ENCODE measurements around the gene IFFO2. TPM values are rescaled to one million over a fixed set of nuclear protein-coding genes. Genes with fewer than 3 reads are reported as not detected.

The IFFO2 gene
- total RNA-seq, 1 donor from 2014 or later = 39.6 TPM

GRCh38 chr1:18926315-18927081 lies 30.0 kb downstream of the IFFO2 start:
- Histone ChIP-seq H3K4me2 (ENCODE audit: low read length) (peak overlapping the region; percentile 79), H4K20me1 (ENCODE audit: insufficient read depth, low read length) (peaks cover 69% of the 10 kb centered on the region), H3K79me2 (ENCODE audit: insufficient read depth, low read length) (peaks cover 98% of the 10 kb centered on the region), H3K4me1 (ENCODE audit: insufficient read depth, low read length) (peaks cover 74% of the 10 kb centered on the region), H3K27me3 (ENCODE audit: insufficient read depth, low read length) (no peaks in the 10 kb centered on the region), H3K4me3 (ENCODE audit: insufficient read depth, low read depth, low read length) (no peak overlapping the region), H3K9ac (ENCODE audit: low read length) (peak overlapping the region; percentile 77), H2AFZ (ENCODE audit: low read depth, low read length) (peak overlapping the region; percentile 0), H3K36me3 (ENCODE audit: insufficient read depth, low read length) (no peaks in the 10 kb centered on the region), H3K27ac (ENCODE audit: low read depth, low read length) (peak overlapping the region; percentile 95), H3K9me3 (ENCODE audit: insufficient read depth, low read depth, low read length) (no peaks in the 10 kb centered on the region)
- no peak for TF ChIP-seq CTCF (IDR thresholded peaks at IDR 0.05; ENCODE audit: insufficient read depth, low read depth, low read length)
- TF ChIP-seq EZH2 (IDR thresholded peaks at IDR 0.05; ENCODE audit: insufficient read depth, low read length) = no peak
- peaks cover 7% of the 10 kb centered on the region for H3K9me3 Mint-ChIP-seq (ENCODE audit: unreplicated experiment)
- peaks cover 2% of the 10 kb centered on the region for H3K36me3 Mint-ChIP-seq (ENCODE audit: low read depth, unreplicated experiment)
- no peaks in the 10 kb centered on the region for H3K27me3 Mint-ChIP-seq (ENCODE audit: low read depth, unreplicated experiment)
- H3K27ac Mint-ChIP-seq (ENCODE audit: unreplicated experiment) = peak overlapping the region; percentile 84
- FAIRE-seq (peak; percentile 54), DNase-seq (ENCODE audit: low read depth) (peak; percentile 93)
- peaks cover 48% of the 10 kb centered on the region for H3K4me1 Mint-ChIP-seq (ENCODE audit: low read depth, unreplicated experiment)
- no peak overlapping the region for H3K4me3 Mint-ChIP-seq (ENCODE audit: unreplicated experiment)

DNA sequence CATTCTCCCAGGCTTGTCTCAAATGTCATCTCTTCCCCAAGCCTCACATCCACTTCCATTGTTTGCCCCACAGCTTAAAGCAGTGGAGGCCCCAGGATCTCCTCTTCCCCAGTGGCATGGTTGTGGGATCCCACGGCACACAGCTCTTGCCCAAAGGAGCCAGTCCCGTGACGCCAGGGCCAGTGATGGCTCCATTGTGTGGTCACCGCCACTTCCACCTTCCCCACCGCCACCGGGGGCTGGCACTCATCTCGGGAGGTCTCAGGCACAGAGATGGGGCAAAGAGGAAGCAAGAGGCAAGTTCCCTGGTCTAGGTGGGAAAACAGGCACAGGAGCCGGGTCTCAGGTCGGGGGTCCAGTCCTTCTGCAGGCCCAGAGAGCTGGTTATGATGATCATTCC lies 31.2 kb downstream of the IFFO2 start:
- peaks cover 49% of the 10 kb centered on the region for H3K4me1 Mint-ChIP-seq (ENCODE audit: low read depth, unreplicated experiment)
- Histone ChIP-seq H3K9ac (ENCODE audit: low read length) (no peak overlapping the region), H3K4me2 (ENCODE audit: low read length) (no peak overlapping the region), H3K79me2 (ENCODE audit: insufficient read depth, low read length) (peaks cover 98% of the 10 kb centered on the region), H3K9me3 (ENCODE audit: insufficient read depth, low read depth, low read length) (no peaks in the 10 kb centered on the region), H3K36me3 (ENCODE audit: insufficient read depth, low read length) (peaks cover 1% of the 10 kb centered on the region), H3K4me1 (ENCODE audit: insufficient read depth, low read length) (peaks cover 74% of the 10 kb centered on the region), H4K20me1 (ENCODE audit: insufficient read depth, low read length) (peaks cover 69% of the 10 kb centered on the region), H3K27me3 (ENCODE audit: insufficient read depth, low read length) (no peaks in the 10 kb centered on the region), H2AFZ (ENCODE audit: low read depth, low read length) (no peak overlapping the region), H3K27ac (ENCODE audit: low read depth, low read length) (no peak overlapping the region), H3K4me3 (ENCODE audit: insufficient read depth, low read depth, low read length) (no peak overlapping the region)
- TF ChIP-seq EZH2 (IDR thresholded peaks at IDR 0.05; ENCODE audit: insufficient read depth, low read length) (no peak), CTCF (IDR thresholded peaks at IDR 0.05; ENCODE audit: insufficient read depth, low read depth, low read length) (no peak)
- no peak for FAIRE-seq
- DNase-seq (ENCODE audit: low read depth) = no peak
- H3K27ac Mint-ChIP-seq (ENCODE audit: unreplicated experiment) = no peak overlapping the region
- H3K4me3 Mint-ChIP-seq (ENCODE audit: unreplicated experiment) = no peak overlapping the region
- no peaks in the 10 kb centered on the region for H3K27me3 Mint-ChIP-seq (ENCODE audit: low read depth, unreplicated experiment)
- H3K36me3 Mint-ChIP-seq (ENCODE audit: low read depth, unreplicated experiment) = peaks cover 2% of the 10 kb centered on the region
- H3K9me3 Mint-ChIP-seq (ENCODE audit: unreplicated experiment) = peaks cover 7% of the 10 kb centered on the region

DNA sequence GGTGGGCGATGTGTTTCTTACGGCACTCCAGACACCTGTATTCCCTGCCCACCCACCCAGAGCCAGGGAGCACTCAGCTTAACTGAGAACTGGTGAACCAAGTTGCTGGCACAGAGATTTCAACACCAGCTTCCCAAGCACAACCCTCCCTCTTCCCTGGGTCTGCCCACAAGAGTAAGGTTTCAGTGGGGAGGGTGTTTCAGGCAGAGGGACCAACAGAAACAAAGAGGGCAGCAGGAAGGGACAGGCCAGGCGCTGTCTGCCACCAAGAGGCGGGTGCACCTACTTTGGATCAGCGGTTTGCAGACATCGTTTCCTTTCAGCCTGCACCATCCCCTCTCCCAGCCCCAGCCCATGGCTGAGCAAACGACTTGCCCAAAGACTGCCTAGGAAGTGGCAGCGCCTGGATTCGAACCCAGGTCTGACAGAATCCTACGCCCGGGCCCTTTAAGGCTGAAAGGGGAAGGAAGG lies 32.2 kb downstream of the IFFO2 start:
- Histone ChIP-seq H2AFZ (ENCODE audit: low read depth, low read length) (no peak overlapping the region), H3K4me1 (ENCODE audit: insufficient read depth, low read length) (peaks cover 65% of the 10 kb centered on the region), H3K27me3 (ENCODE audit: insufficient read depth, low read length) (no peaks in the 10 kb centered on the region), H3K36me3 (ENCODE audit: insufficient read depth, low read length) (peaks cover 6% of the 10 kb centered on the region), H3K4me3 (ENCODE audit: insufficient read depth, low read depth, low read length) (no peak overlapping the region), H3K4me2 (ENCODE audit: low read length) (peak overlapping the region; percentile 78), H3K9me3 (ENCODE audit: insufficient read depth, low read depth, low read length) (no peaks in the 10 kb centered on the region), H3K9ac (ENCODE audit: low read length) (no peak overlapping the region), H3K79me2 (ENCODE audit: insufficient read depth, low read length) (peaks cover 98% of the 10 kb centered on the region), H4K20me1 (ENCODE audit: insufficient read depth, low read length) (peaks cover 67% of the 10 kb centered on the region), H3K27ac (ENCODE audit: low read depth, low read length) (peak overlapping the region; percentile 14)
- H3K4me1 Mint-ChIP-seq (ENCODE audit: low read depth, unreplicated experiment) = peaks cover 44% of the 10 kb centered on the region
- H3K36me3 Mint-ChIP-seq (ENCODE audit: low read depth, unreplicated experiment) = peaks cover 4% of the 10 kb centered on the region
- no peaks in the 10 kb centered on the region for H3K27me3 Mint-ChIP-seq (ENCODE audit: low read depth, unreplicated experiment)
- no peak overlapping the region for H3K27ac Mint-ChIP-seq (ENCODE audit: unreplicated experiment)
- TF ChIP-seq CTCF (IDR thresholded peaks at IDR 0.05; ENCODE audit: insufficient read depth, low read depth, low read length) = no peak
- TF ChIP-seq EZH2 (IDR thresholded peaks at IDR 0.05; ENCODE audit: insufficient read depth, low read length) = no peak
- no peak for FAIRE-seq
- H3K4me3 Mint-ChIP-seq (ENCODE audit: unreplicated experiment) = no peak overlapping the region
- H3K9me3 Mint-ChIP-seq (ENCODE audit: unreplicated experiment) = peaks cover 7% of the 10 kb centered on the region
- no peak for DNase-seq (ENCODE audit: low read depth)

All from astrocyte (in vitro differentiated cells and primary cell).